Stimulated activated memory B cell treated with anti-CD40 and anti-IgM and Interleukin-4, amounts not matched to agents 10 μg/mL and 1 μg/mL and 100 μg/mL, for 72 hours (primary cell): ENCODE measurements around the gene MRTFA.
A peak's percentile ranks its signal among the peaks of the same experiment; 100 is the strongest.
"Not testable (repeated sequence)": the region's sequence is repeated elsewhere in the genome, so short reads cannot be mapped to it uniquely, and the experiment has no call there.

Source experiments
- ATAC-seq: fragments of 150-1000 bp; cut with Tn5 transposase; 2 replicates; pipeline ENCODE4 v1.10.0; 2021
- H3K27ac Mint-ChIP-seq: one replicate; pipeline ENCODE4 v1.8.0; 2022; ENCODE audit warnings: mild to moderate bottlenecking, mixed read lengths
- H3K27me3 Mint-ChIP-seq: one replicate; pipeline ENCODE4 v1.8.0; 2022; ENCODE audit warnings: mixed read lengths
- H3K36me3 Mint-ChIP-seq: one replicate; pipeline ENCODE4 v1.8.0; 2022; ENCODE audit warnings: mixed read lengths
- H3K4me1 Mint-ChIP-seq: one replicate; pipeline ENCODE4 v1.8.0; 2022; ENCODE audit warnings: mixed read lengths
- H3K4me3 Mint-ChIP-seq: one replicate; pipeline ENCODE4 v1.8.0; 2022; ENCODE audit warnings: mild to moderate bottlenecking, moderate library complexity, mixed read lengths
- H3K9me3 Mint-ChIP-seq: one replicate; pipeline ENCODE4 v1.8.0; 2022; ENCODE audit warnings: mixed read lengths

Gene MRTFA

GRCh38 chr22:40599731-40600130 is 36.8 kb downstream of the MRTFA start:
- Mint-ChIP-seq H3K27ac (no peak overlapping the region), H3K27me3 (no peaks in the 10 kb centered on the region), H3K36me3 (peaks cover under 1% of the 10 kb centered on the region), H3K9me3 (no peaks in the 10 kb centered on the region), H3K4me1 (peaks cover 73% of the 10 kb centered on the region), H3K4me3 (no peak overlapping the region)
- ATAC-seq, result no peak

DNA sequence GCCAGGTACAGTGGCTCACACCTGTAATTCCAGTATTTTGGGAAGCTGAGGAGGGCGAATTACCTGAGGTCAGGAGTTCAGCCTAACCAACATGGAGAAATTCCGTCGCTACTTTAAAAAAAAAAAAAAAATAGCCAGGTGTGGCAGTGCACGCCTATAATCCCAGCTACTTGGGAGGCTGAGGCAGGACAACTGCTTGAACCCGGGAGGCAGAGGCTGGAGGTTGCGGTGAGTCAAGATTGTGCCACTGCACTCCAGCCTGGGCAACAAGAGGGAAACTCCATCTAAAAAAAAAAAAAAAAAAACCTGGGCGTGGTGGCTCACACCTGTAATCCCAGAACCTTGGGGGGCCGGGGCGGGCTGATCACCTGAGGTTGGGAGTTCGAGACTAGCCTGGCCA is 37.8 kb downstream of the MRTFA start:
- not testable (repeated sequence) for H3K36me3 Mint-ChIP-seq, H3K9me3 Mint-ChIP-seq, ATAC-seq, H3K27me3 Mint-ChIP-seq, H3K4me3 Mint-ChIP-seq, H3K27ac Mint-ChIP-seq
- peaks cover 83% of the 10 kb centered on the region for H3K4me1 Mint-ChIP-seq

- no peak for ATAC-seq
- Mint-ChIP-seq H3K4me1 (peaks cover 84% of the 10 kb centered on the region), H3K4me3 (no peak overlapping the region), H3K27ac (no peak overlapping the region), H3K9me3 (no peaks in the 10 kb centered on the region), H3K27me3 (no peaks in the 10 kb centered on the region), H3K36me3 (no peaks in the 10 kb centered on the region)
Observed at GRCh38 chr22:40597526-40598430, 38.7 kb downstream of the MRTFA start.

DNA sequence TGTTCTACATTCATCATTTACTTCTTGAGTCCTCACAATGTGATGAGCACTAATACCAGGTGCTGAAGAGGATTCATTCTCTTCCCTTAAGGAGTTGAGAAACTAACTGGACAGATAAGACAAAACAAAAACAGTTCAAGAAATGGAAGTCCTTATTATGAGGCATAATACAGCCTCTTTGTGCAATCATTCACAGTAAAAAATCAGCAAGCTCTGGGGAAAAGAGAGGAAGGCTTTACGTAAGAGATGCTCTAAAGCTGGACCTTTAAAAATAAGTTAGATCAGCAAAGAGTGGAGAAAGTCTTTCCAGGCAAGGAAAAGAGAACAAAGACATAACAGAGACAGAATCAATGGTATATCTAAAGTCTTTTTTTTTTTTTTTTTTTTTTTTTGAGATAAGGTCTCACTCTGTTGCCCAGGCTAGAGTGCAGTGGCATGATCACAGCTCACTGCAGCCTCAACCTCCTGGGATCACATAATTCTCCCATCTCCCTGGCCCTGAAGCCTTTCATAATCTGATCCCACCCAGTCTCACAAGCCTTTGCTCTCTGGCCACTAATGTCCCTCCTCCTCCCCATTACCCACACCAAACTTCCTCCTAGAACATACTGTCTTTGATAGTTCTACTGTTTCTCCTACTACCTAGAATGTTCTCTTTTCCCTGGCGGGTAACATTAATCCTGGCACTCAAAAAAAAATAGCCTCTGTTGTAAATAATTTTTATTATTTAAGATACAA is 40.9 kb downstream of the MRTFA start:
- H3K36me3 Mint-ChIP-seq, result no peaks in the 10 kb centered on the region
- no peaks in the 10 kb centered on the region for H3K9me3 Mint-ChIP-seq
- H3K27me3 Mint-ChIP-seq, result no peaks in the 10 kb centered on the region
- peak overlapping the region; percentile 0 for H3K27ac Mint-ChIP-seq
- no peak for ATAC-seq
- peaks cover 80% of the 10 kb centered on the region for H3K4me1 Mint-ChIP-seq
- no peak overlapping the region for H3K4me3 Mint-ChIP-seq

- peak overlapping the region; percentile 88 for H3K27ac Mint-ChIP-seq
- no peaks in the 10 kb centered on the region for H3K9me3 Mint-ChIP-seq
- H3K36me3 Mint-ChIP-seq, result no peaks in the 10 kb centered on the region
Observed at GRCh38 chr22:40594924-40595323, 41.6 kb downstream of the MRTFA start.

DNA sequence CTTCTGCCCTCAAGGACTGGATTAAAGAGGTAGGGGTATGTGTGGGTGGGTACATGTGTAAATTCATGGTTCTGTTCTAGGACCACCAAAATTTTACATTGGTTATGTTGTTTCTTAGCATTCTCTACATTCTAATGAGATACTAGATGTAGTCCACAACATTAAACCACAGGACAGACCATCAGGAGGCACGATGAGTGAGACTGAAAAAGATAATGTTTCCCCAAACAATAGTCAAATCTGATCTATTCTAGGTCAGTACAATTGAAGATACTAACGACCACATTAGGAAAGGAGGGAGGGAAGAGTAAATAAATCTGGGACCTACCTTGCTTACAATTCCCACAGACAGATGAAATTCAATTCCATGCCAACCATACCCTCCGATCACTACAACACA is 42.2 kb downstream of the MRTFA start:
- Mint-ChIP-seq H3K9me3 (no peaks in the 10 kb centered on the region), H3K4me3 (peak overlapping the region; percentile 4), H3K27me3 (no peaks in the 10 kb centered on the region), H3K4me1 (peaks cover 67% of the 10 kb centered on the region), H3K36me3 (no peaks in the 10 kb centered on the region), H3K27ac (peak overlapping the region; percentile 88)
- ATAC-seq, result no peak

More at GRCh38 chr22:40594924-40595323, 41.6 kb downstream of the MRTFA start:
- peaks cover 73% of the 10 kb centered on the region for H3K4me1 Mint-ChIP-seq
- H3K4me3 Mint-ChIP-seq, result peak overlapping the region; percentile 4
- H3K27me3 Mint-ChIP-seq, result no peaks in the 10 kb centered on the region
- ATAC-seq, result no peak

- Mint-ChIP-seq H3K27ac (peak overlapping the region; percentile 88), H3K4me1 (peaks cover 67% of the 10 kb centered on the region), H3K27me3 (no peaks in the 10 kb centered on the region), H3K36me3 (no peaks in the 10 kb centered on the region), H3K4me3 (peak overlapping the region; percentile 46), H3K9me3 (no peaks in the 10 kb centered on the region)
- peak; percentile 59 for ATAC-seq
Observed at GRCh38 chr22:40593460-40594273, 42.9 kb downstream of the MRTFA start.

- Mint-ChIP-seq H3K36me3 (no peaks in the 10 kb centered on the region), H3K4me1 (peaks cover 62% of the 10 kb centered on the region), H3K27ac (peak overlapping the region; percentile 88), H3K27me3 (no peaks in the 10 kb centered on the region), H3K9me3 (no peaks in the 10 kb centered on the region), H3K4me3 (peak overlapping the region; percentile 70)
- peak; percentile 68 for ATAC-seq
Observed at GRCh38 chr22:40592352-40593113, 44.0 kb downstream of the MRTFA start.

DNA sequence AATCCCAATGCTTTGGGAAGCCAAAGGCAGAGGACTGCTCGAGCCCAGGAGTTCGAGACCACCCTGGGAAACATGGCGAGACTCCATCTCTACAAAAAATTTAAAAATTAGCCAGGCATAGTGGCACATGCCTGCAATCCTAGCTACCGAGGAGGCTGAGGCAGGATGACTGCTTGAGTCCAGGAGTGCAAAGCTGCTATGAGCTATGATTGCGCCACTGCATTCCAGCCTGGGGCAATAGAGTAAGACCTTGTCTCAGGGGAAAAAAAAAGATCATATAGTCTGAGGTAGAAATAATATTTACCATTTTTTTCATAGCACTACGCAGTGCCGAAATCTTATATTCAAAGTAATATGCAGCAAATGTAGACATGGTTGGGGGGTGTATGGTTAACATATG is 47.8 kb downstream of the MRTFA start:
- peaks cover 29% of the 10 kb centered on the region for H3K36me3 Mint-ChIP-seq
- no peaks in the 10 kb centered on the region for H3K9me3 Mint-ChIP-seq
- no peak overlapping the region for H3K27ac Mint-ChIP-seq
- no peak overlapping the region for H3K4me3 Mint-ChIP-seq
- peaks cover 49% of the 10 kb centered on the region for H3K4me1 Mint-ChIP-seq
- no peaks in the 10 kb centered on the region for H3K27me3 Mint-ChIP-seq
- ATAC-seq, result no peak

GRCh38 chr22:40586781-40587180 is 49.7 kb downstream of the MRTFA start:
- H3K4me1 Mint-ChIP-seq, result peaks cover 45% of the 10 kb centered on the region
- H3K27ac Mint-ChIP-seq, result peak overlapping the region; percentile 58

GRCh38 chr22:40585310-40585751 is 51.2 kb downstream of the MRTFA start:
- Mint-ChIP-seq H3K9me3 (no peaks in the 10 kb centered on the region), H3K27me3 (no peaks in the 10 kb centered on the region)

More at GRCh38 chr22:40586781-40587180, 49.7 kb downstream of the MRTFA start:
- no peak overlapping the region for H3K4me3 Mint-ChIP-seq
- no peaks in the 10 kb centered on the region for H3K27me3 Mint-ChIP-seq
- H3K36me3 Mint-ChIP-seq, result peaks cover 33% of the 10 kb centered on the region
- H3K9me3 Mint-ChIP-seq, result no peaks in the 10 kb centered on the region
- ATAC-seq, result no peak

GRCh38 chr22:40584766-40585165 is 51.8 kb downstream of the MRTFA start:
- H3K27ac Mint-ChIP-seq, result peak overlapping the region; percentile 7
- not testable (repeated sequence) for H3K27me3 Mint-ChIP-seq, H3K9me3 Mint-ChIP-seq, ATAC-seq, H3K4me3 Mint-ChIP-seq
- H3K36me3 Mint-ChIP-seq, result peaks cover 35% of the 10 kb centered on the region
- H3K4me1 Mint-ChIP-seq, result peaks cover 37% of the 10 kb centered on the region

More at GRCh38 chr22:40585310-40585751, 51.2 kb downstream of the MRTFA start:
- no peak overlapping the region for H3K4me3 Mint-ChIP-seq
- ATAC-seq, result no peak
- H3K27ac Mint-ChIP-seq, result peak overlapping the region; percentile 7
- peaks cover 35% of the 10 kb centered on the region for H3K36me3 Mint-ChIP-seq
- H3K4me1 Mint-ChIP-seq, result peaks cover 37% of the 10 kb centered on the region

GRCh38 chr22:40583053-40583741 is 53.3 kb downstream of the MRTFA start:
- H3K9me3 Mint-ChIP-seq, result no peaks in the 10 kb centered on the region
- peaks cover 35% of the 10 kb centered on the region for H3K36me3 Mint-ChIP-seq
- H3K4me1 Mint-ChIP-seq, result peaks cover 39% of the 10 kb centered on the region
- ATAC-seq, result peak; percentile 59
- H3K4me3 Mint-ChIP-seq, result no peak overlapping the region
- no peaks in the 10 kb centered on the region for H3K27me3 Mint-ChIP-seq
- peak overlapping the region; percentile 74 for H3K27ac Mint-ChIP-seq

DNA sequence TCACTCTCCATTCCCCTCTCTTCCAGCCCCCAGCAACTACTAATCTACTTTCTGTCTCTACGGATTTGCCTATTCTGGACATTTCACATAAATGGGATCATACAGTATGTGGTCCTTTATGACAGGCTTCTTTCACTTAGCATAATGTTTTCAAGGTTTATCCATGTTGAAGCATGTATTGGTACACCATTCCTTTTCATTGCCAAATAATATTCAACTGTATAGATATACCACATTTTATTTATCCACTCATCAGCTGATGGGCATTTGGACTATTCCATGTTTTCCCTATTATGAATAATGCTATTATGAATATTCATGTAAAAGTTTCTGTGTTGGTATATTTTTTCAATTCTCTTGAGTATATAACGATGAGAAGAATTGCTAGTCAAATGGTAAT is 54.5 kb downstream of the MRTFA start:
- Mint-ChIP-seq H3K27ac (no peak overlapping the region), H3K27me3 (no peaks in the 10 kb centered on the region), H3K4me1 (peaks cover 44% of the 10 kb centered on the region), H3K4me3 (no peak overlapping the region), H3K36me3 (peaks cover 35% of the 10 kb centered on the region), H3K9me3 (no peaks in the 10 kb centered on the region)
- ATAC-seq, result no peak
